Kidney (tissue), 14 donors: ENCODE data around the gene UBE2S. TPM values are rescaled to one million over a fixed set of nuclear protein-coding genes. Genes with fewer than 3 reads are reported as not detected.

Source experiments
- DNase-seq, 5 donors: peaks; one replicate each; pipeline ENCODE4 v3.0.0-alpha.2; 2013 to 2020
- FAIRE-seq: peaks from 2 replicates; lab custom pipeline; 2012; peaks lifted over from hg19 to GRCh38; lab: Jason Lieb, UNC
- H3K27ac ChIP-seq, 2 donors: one replicate each; pipeline ENCODE4 v1.7.0; 2013; ENCODE audit warnings: low read depth in 2 of 2, low read length in 2 of 2, inconsistent platforms in 1 of 2
- H3K27me3 ChIP-seq: one replicate; pipeline ENCODE4 v1.7.1; 2013; ENCODE audit warnings: low read length, inconsistent platforms; ENCODE audit not compliant: control insufficient read depth, insufficient read depth
- H3K36me3 ChIP-seq, 3 donors: one replicate each; pipeline versions ENCODE4 v1.7.0 to v1.7.1; 2013; ENCODE audit warnings: low read length in 3 of 3, control low read depth in 1 of 3, inconsistent platforms in 1 of 3; ENCODE audit not compliant: insufficient read depth in 3 of 3, control insufficient read depth in 2 of 3
- H3K4me1 ChIP-seq, 3 donors: one replicate each; pipeline versions ENCODE4 v1.7.0 to v1.7.1; 2013; ENCODE audit warnings: low read length in 3 of 3, inconsistent platforms in 1 of 3, low read depth in 1 of 3; ENCODE audit not compliant: control insufficient read depth in 2 of 3, insufficient read depth in 2 of 3
- H3K4me3 ChIP-seq, 3 donors: one replicate each; pipeline versions ENCODE4 v1.7.0 to v1.8.1; 2013; ENCODE audit warnings: low read length in 3 of 3, control low read depth in 1 of 3, inconsistent platforms in 1 of 3
- H3K9ac ChIP-seq, 3 donors: one replicate each; pipeline versions ENCODE4 v1.7.0 to v1.7.1; 2013; ENCODE audit warnings: low read length in 3 of 3, control low read depth in 1 of 3, inconsistent platforms in 1 of 3
- H3K9me3 ChIP-seq, 3 donors: one replicate each; pipeline versions ENCODE4 v1.7.0 to v1.7.1; 2013; ENCODE audit warnings: low read length in 3 of 3, control low read depth in 1 of 3, inconsistent platforms in 1 of 3; ENCODE audit not compliant: control insufficient read depth in 2 of 3, insufficient read depth in 1 of 3
- intact Hi-C: fragments of 100-400 bp; cut with DNase I; formaldehyde crosslinking; loops from one replicate; pipeline ENCODE4 v1.11.1; 2022
- polyA plus RNA-seq: library from polyadenylated mRNA; stranded (reverse); fragments of 350-450 nt; fragmentation: Illumina TruSeq; extraction: RNeasy Lipid Tissue Mini Kit (QIAGEN cat#74804); gene quantifications from one replicate; pipeline ENCODE4 v1.2.3, GENCODE V29; 2014; ENCODE audit warnings: low read depth, low replicate concordance; ENCODE audit not compliant: insufficient read depth
- total RNA-seq: library from RNA; stranded (reverse); fragmentation: NEBNext Ultra II Directional; extraction: Animal tissue kit (Norgen Biotek cat#: 25700); gene quantifications from one replicate; pipeline ENCODE4 v1.2.1, GENCODE V29; 2021
- TF ChIP-seq, protein P1 (sequence below): IDR thresholded peaks from 3 replicates; pipeline ENCODE4 v1.5.1; 2012; ENCODE audit warnings: mild to moderate bottlenecking, moderate library complexity, borderline replicate concordance; ENCODE audit not compliant: insufficient read depth; ENCODE audit errors: extremely low read depth
- donor health status: control.
- donor health status: control.
- donor health status: control.
- donor health status: control.
- donor health status: control.
- donor health status: DM: yes; HTN: yes; CAD: no.
- donor health status: Normal renal cell carcinoma (clear cell type).

Gene UBE2S
- total and polyA plus RNA-seq, 2 donors from 2014 or later = 16.8 to 20.8 TPM

DNA sequence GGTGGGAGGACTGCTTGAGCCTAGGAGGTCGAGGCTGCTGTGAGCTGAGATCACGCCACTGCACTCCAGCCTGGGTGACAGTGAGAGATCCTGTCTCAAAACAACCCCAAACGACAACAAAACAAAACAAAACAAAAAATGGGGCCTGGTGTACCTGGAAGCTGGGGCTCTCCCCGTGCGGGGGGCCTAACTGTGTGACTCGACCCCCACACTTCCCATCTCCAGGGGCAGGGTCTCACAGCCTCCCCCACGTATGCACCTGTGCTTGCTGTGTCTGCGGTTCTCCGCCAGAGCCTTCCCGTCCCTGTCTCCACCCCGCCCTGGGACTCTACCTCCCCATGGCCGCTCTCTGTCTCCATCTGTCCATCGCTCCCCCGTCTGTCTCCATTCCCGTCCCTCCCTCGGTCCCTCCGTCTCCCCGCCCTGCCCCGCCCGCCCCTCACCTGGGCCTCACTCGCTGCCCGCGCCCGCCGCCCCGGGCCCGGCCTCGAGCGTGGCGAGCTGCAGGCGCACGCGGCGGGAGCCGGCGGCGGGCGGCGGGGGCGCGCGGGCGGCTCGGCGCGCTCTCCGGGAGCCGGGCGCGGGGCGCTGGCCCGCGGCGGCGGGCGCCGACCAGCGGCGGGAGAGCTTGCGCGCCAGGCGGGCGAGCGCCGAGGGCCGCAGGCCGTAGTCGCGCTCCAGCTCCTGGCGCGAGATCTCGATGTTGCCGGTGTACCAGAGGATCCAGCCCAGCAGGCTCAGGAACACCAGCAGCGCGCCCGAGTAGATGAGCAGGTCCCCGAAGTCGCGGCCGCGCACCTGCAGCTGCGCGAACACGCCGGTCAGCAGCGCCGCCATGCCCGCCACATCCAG is 24.1 kb downstream of the UBE2S start:
- Histone ChIP-seq H3K4me1 (peaks cover 0 to 33% (median 23%) of the 10 kb centered on the region in 3 donors), H3K9ac (peak overlapping the region in 1 of 3 donors; percentile 35), H3K27ac (peak overlapping the region; percentile 22 to 71), H3K4me3 (peak overlapping the region; percentile 40 to 48 (median 48)), H3K36me3 (peaks cover 0 to 16% (median 3%) of the 10 kb centered on the region in 3 donors), H3K9me3 (no peaks in the 10 kb centered on the region), H3K27me3 (no peaks in the 10 kb centered on the region)
- TF ChIP-seq, protein P1, sequence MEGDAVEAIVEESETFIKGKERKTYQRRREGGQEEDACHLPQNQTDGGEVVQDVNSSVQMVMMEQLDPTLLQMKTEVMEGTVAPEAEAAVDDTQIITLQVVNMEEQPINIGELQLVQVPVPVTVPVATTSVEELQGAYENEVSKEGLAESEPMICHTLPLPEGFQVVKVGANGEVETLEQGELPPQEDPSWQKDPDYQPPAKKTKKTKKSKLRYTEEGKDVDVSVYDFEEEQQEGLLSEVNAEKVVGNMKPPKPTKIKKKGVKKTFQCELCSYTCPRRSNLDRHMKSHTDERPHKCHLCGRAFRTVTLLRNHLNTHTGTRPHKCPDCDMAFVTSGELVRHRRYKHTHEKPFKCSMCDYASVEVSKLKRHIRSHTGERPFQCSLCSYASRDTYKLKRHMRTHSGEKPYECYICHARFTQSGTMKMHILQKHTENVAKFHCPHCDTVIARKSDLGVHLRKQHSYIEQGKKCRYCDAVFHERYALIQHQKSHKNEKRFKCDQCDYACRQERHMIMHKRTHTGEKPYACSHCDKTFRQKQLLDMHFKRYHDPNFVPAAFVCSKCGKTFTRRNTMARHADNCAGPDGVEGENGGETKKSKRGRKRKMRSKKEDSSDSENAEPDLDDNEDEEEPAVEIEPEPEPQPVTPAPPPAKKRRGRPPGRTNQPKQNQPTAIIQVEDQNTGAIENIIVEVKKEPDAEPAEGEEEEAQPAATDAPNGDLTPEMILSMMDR = peak; percentile 29
- peak; percentile 79 to 89 (median 80) for DNase-seq
- no peak for FAIRE-seq
- intact Hi-C loops = no loop called here

DNA sequence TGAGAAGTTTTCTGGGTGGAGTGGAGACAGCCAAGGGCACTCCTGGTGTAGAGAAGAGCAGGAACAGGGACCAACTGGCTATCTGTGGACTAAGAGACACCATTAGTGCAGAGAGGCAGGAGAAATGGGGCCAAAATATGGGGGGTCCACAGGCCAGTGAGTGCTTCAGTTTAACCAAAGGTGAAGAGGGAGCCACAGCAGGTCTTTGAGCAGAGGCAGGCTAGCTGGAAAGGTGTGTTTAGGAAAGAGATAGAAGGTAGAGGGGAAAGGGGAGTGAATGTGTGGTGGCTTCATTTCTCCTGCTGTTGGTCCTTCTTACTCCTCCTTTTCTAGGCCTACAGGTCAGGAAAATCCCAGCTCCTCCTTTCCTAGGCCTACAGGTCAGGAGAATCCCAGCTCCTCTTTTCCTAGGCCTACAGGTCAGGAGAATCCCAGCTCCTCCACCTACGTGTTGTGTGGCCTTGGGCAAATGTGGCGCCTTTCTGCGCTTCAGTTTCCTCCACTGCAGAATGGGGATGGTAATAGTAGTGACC is 25.0 kb downstream of the UBE2S start:
- Histone ChIP-seq H3K4me1 (peaks cover 0 to 24% (median 15%) of the 10 kb centered on the region in 3 donors), H3K9me3 (no peaks in the 10 kb centered on the region), H3K9ac (no peak overlapping the region), H3K36me3 (peaks cover 0 to 7% (median 0%) of the 10 kb centered on the region in 3 donors), H3K27ac (no peak overlapping the region), H3K4me3 (no peak overlapping the region), H3K27me3 (no peaks in the 10 kb centered on the region)
- TF ChIP-seq, protein P1 = no peak
- intact Hi-C loops = no loop called here
- no peak for DNase-seq
- no peak for FAIRE-seq

DNA sequence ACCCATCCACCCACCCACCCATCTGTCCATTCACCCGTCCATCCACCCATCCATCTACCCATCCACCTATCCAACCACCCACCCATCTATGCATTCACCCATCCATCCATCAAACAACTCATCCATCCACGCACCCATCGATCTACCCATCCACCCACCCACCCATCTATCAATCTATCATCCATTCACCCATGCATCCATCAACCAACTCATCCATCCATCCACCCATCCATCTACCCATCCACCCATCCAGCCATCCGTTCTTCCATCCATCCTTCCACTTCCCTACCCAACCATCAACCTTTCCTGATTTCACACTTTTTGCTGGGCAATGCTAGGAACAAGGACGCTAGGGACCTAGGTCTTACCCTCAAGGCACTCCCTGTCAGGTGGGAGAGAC is 25.6 kb downstream of the UBE2S start:
- intact Hi-C loops = no loop called here
- H3K36me3 ChIP-seq = peaks cover 0 to 1% (median 0%) of the 10 kb centered on the region in 3 donors
- no peak overlapping the region for H3K9ac ChIP-seq
- H3K27ac ChIP-seq = no peak overlapping the region
- no peak for FAIRE-seq
- no peak overlapping the region for H3K4me3 ChIP-seq
- TF ChIP-seq, protein P1 = no peak
- H3K4me1 ChIP-seq = peaks cover 0 to 19% (median 10%) of the 10 kb centered on the region in 3 donors
- H3K27me3 ChIP-seq = no peaks in the 10 kb centered on the region
- DNase-seq = no peak
- no peaks in the 10 kb centered on the region for H3K9me3 ChIP-seq
